ENCODE data around the gene DPEP2NB.

GRCh38 chr16:68028996-68029395, 13.3 kb upstream of the DPEP2NB start:
- TF ChIP-seq CTCF (IDR thresholded peaks at IDR 0.05; ENCODE audit: insufficient read depth, low read length, poor library complexity, severe bottlenecking): no peak
- TF ChIP-seq EZH2phosphoT487 (conservative IDR thresholded peaks at IDR 0.05; ENCODE audit: low read length): no peak

Measured in SU-DHL-6 (cell line).